ENCODE results near the gene PROK1. TPM values are rescaled to one million over a fixed set of nuclear protein-coding genes. Genes with fewer than 3 reads are reported as not detected.
A peak's percentile ranks its signal among the peaks of the same experiment; 100 is the strongest.

The PROK1 gene
- total RNA-seq, 1 experiment from 2014 or later: not detected

DNA sequence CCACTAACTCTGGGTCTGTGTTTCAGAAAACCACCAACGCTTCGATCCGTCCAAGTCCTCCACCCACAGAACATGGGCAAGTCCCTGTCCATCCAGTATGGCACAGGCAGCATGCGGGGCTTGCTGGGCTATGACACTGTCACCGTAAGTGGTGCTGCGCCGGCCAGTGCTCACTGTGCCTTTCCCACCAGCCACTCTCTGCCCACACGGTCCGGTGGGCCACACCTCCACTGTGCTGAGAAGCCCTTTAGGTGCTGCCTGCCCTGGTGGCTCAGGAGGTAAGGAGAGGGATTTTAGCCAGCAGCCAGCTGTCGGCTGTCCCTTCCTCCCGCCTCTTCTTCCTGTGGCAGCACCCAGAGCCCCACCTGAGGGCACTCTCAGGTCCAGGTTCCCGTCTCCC is 33.9 kb downstream of the PROK1 start:
- H3K4me1 ChIP-seq (ENCODE audit: insufficient read depth, low read length): peaks cover 7% of the 10 kb centered on the region; the same call in 1 of the 2 replicates
- H4K20me1 ChIP-seq (ENCODE audit: low read length): no peaks in the 10 kb centered on the region
- no peak for TF ChIP-seq EZH2phosphoT487 (IDR thresholded peaks at IDR 0.05; ENCODE audit: borderline replicate concordance, low read length)
- TF ChIP-seq, protein P1, sequence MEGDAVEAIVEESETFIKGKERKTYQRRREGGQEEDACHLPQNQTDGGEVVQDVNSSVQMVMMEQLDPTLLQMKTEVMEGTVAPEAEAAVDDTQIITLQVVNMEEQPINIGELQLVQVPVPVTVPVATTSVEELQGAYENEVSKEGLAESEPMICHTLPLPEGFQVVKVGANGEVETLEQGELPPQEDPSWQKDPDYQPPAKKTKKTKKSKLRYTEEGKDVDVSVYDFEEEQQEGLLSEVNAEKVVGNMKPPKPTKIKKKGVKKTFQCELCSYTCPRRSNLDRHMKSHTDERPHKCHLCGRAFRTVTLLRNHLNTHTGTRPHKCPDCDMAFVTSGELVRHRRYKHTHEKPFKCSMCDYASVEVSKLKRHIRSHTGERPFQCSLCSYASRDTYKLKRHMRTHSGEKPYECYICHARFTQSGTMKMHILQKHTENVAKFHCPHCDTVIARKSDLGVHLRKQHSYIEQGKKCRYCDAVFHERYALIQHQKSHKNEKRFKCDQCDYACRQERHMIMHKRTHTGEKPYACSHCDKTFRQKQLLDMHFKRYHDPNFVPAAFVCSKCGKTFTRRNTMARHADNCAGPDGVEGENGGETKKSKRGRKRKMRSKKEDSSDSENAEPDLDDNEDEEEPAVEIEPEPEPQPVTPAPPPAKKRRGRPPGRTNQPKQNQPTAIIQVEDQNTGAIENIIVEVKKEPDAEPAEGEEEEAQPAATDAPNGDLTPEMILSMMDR (conservative IDR thresholded peaks at IDR 0.05; ENCODE audit: low read depth, low read length): no peak
- no peak for TF ChIP-seq EZH2 (IDR thresholded peaks at IDR 0.05; ENCODE audit: low read length, unreplicated experiment)
- H2AFZ ChIP-seq (ENCODE audit: low read length): no peak overlapping the region
- no TSS peak for BruUV-seq (replicated peaks)
- intact Hi-C loops (cut with micrococcal nuclease): no loop called here
- POLR2A ChIA-PET (ENCODE audit: unreplicated experiment): no interaction called here
- ATAC-seq (no peak), DNase-seq (no peak)
- no peaks in the 10 kb centered on the region for H3K27me3 ChIP-seq (ENCODE audit: low read length)
- H3K9me3 ChIP-seq (ENCODE audit: low read length): no peaks in the 10 kb centered on the region
- no peak overlapping the region for H3K9ac ChIP-seq (ENCODE audit: low read length)
- no peak overlapping the region for H3K27ac ChIP-seq (ENCODE audit: low read length)
- H3K4me3 ChIP-seq (ENCODE audit: low read length): no peak overlapping the region
- no peak overlapping the region for H3K4me2 ChIP-seq (ENCODE audit: low read length)
- H3K79me2 ChIP-seq (ENCODE audit: low read length): no peaks in the 10 kb centered on the region
- H3K9me2 ChIP-seq (replicated peaks; ENCODE audit: low read length): no peaks in the 10 kb centered on the region
- H3F3A ChIP-seq (ENCODE audit: low read length, unreplicated experiment): no peaks in the 10 kb centered on the region
- CTCF ChIA-PET: interaction anchor here (0.7 kb wide), 1 partner anchor 10 kb away, joined by 3 read pairs; no protein-coding TSS in a partner anchor
- H3K36me3 ChIP-seq (ENCODE audit: low read depth, low read length): no peaks in the 10 kb centered on the region

DNA sequence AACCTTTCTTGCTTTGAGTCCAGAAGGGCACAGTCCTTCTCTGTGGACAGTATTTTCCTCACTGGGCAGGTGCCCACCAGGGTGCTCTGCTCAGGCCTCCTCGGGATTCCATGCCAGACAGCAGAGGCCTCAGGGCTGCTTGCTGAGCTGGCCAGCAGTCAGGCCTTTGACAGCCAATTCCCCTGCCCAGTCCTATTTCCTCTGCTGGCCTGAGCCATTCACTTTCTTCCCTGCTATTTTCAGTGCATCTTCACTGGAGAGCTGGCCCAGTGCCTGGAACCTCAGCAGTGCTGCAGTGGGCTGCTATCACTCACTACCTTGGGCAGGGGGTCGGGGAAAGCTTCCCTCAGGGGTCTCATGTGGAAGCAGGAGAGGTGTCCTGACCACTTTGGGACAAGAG is 34.8 kb downstream of the PROK1 start:
- no peaks in the 10 kb centered on the region for H3F3A ChIP-seq (ENCODE audit: low read length, unreplicated experiment)
- no peaks in the 10 kb centered on the region for H4K20me1 ChIP-seq (ENCODE audit: low read length)
- peaks cover 7% of the 10 kb centered on the region; the same call in 1 of the 2 replicates for H3K4me1 ChIP-seq (ENCODE audit: insufficient read depth, low read length)
- TF ChIP-seq, protein P1 (conservative IDR thresholded peaks at IDR 0.05; ENCODE audit: low read depth, low read length): no peak
- TF ChIP-seq EZH2 (IDR thresholded peaks at IDR 0.05; ENCODE audit: low read length, unreplicated experiment): no peak
- TF ChIP-seq EZH2phosphoT487 (IDR thresholded peaks at IDR 0.05; ENCODE audit: borderline replicate concordance, low read length): no peak
- DNase-seq (no peak), ATAC-seq (no peak; the same call in 1 of the 2 replicates)
- ChIA-PET POLR2A (ENCODE audit: unreplicated experiment) (no interaction called here), CTCF (no interaction called here)
- H3K36me3 ChIP-seq (ENCODE audit: low read depth, low read length): no peaks in the 10 kb centered on the region
- no peaks in the 10 kb centered on the region for H3K27me3 ChIP-seq (ENCODE audit: low read length)
- BruUV-seq (replicated peaks): no TSS peak
- no peaks in the 10 kb centered on the region for H3K9me3 ChIP-seq (ENCODE audit: low read length)
- H3K27ac ChIP-seq (ENCODE audit: low read length): no peak overlapping the region
- no peak overlapping the region for H3K9ac ChIP-seq (ENCODE audit: low read length)
- H3K4me2 ChIP-seq (ENCODE audit: low read length): no peak overlapping the region
- H2AFZ ChIP-seq (ENCODE audit: low read length): no peak overlapping the region
- no peaks in the 10 kb centered on the region for H3K79me2 ChIP-seq (ENCODE audit: low read length)
- H3K9me2 ChIP-seq (replicated peaks; ENCODE audit: low read length): no peaks in the 10 kb centered on the region
- intact Hi-C loops (cut with micrococcal nuclease): no loop called here
- H3K4me3 ChIP-seq (ENCODE audit: low read length): no peak overlapping the region

DNA sequence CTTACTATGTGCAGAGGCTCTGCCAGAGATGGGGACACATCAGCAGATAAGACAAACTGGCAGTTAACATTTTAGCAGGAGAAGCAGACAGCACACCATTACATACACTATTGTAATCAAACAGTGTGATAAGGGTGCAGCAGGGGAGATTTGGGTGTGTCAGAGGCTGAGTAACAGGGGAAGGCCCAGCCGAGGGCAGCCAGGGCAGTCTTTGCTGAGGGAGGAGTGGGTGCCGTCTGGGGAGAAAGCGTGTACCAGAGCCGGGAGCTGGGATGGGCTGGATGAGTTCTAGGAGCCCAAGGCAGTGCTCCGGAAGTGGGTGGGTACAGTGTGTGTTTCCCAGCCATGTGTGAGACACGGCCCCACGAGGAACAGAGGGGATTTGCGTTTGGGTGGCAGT is 36.8 kb downstream of the PROK1 start:
- Histone ChIP-seq H4K20me1 (ENCODE audit: low read length) (no peaks in the 10 kb centered on the region), H3K79me2 (ENCODE audit: low read length) (no peaks in the 10 kb centered on the region), H3K9me3 (ENCODE audit: low read length) (no peaks in the 10 kb centered on the region), H3K9ac (ENCODE audit: low read length) (no peak overlapping the region), H3K4me1 (ENCODE audit: insufficient read depth, low read length) (peaks cover 7% of the 10 kb centered on the region; the same call in 1 of the 2 replicates), H3K9me2 (replicated peaks; ENCODE audit: low read length) (no peaks in the 10 kb centered on the region), H3K27ac (ENCODE audit: low read length) (no peak overlapping the region), H3K36me3 (ENCODE audit: low read depth, low read length) (no peaks in the 10 kb centered on the region), H3K4me3 (ENCODE audit: low read length) (no peak overlapping the region), H2AFZ (ENCODE audit: low read length) (0 out of 2 replicates have a peak overlapping the region, but pooled peaks have one; percentile 26), H3K4me2 (ENCODE audit: low read length) (no peak overlapping the region), H3F3A (ENCODE audit: low read length, unreplicated experiment) (no peaks in the 10 kb centered on the region), H3K27me3 (ENCODE audit: low read length) (no peaks in the 10 kb centered on the region)
- POLR2A ChIA-PET (ENCODE audit: unreplicated experiment): no interaction called here
- CTCF ChIA-PET: interaction anchor here (0.9 kb wide), 1 partner anchor 8 kb away, joined by 3 read pairs; no protein-coding TSS in a partner anchor
- intact Hi-C loops (cut with micrococcal nuclease): no loop called here
- DNase-seq (no peak), ATAC-seq (peak; percentile 58)
- no TSS peak for BruUV-seq (replicated peaks)
- no peak for TF ChIP-seq EZH2phosphoT487 (IDR thresholded peaks at IDR 0.05; ENCODE audit: borderline replicate concordance, low read length)
- TF ChIP-seq EZH2 (IDR thresholded peaks at IDR 0.05; ENCODE audit: low read length, unreplicated experiment): no peak
- TF ChIP-seq, protein P1 (conservative IDR thresholded peaks at IDR 0.05; ENCODE audit: low read depth, low read length): no peak
